ENCODE data around the gene CPNE7. TPM values are rescaled to one million over a fixed set of nuclear protein-coding genes. Genes with fewer than 3 reads are reported as not detected.

Gene CPNE7
- total RNA-seq, 1 donor from 2014 or later: 1.2 TPM

- Mint-ChIP-seq H3K27me3 (ENCODE audit: low read depth) (no peaks in the 10 kb centered on the region), H3K27ac (no peak overlapping the region), H3K36me3 (no peaks in the 10 kb centered on the region), H3K4me3 (no peak overlapping the region), H3K4me1 (no peaks in the 10 kb centered on the region), H3K9me3 (no peaks in the 10 kb centered on the region)
- no peak for TF ChIP-seq CTCF (IDR thresholded peaks at IDR 0.05; ENCODE audit: unreplicated experiment)
- DNase-seq (ENCODE audit: low spot score in 2 of 2, unreplicated experiment in 2 of 2): no peak
Observed at GRCh38 chr16:89596061-89596689, 20.6 kb downstream of the CPNE7 start.

- no peak overlapping the region for H3K4me3 Mint-ChIP-seq
- TF ChIP-seq CTCF (IDR thresholded peaks at IDR 0.05; ENCODE audit: unreplicated experiment): no peak
- H3K36me3 Mint-ChIP-seq: no peaks in the 10 kb centered on the region
- no peaks in the 10 kb centered on the region for H3K27me3 Mint-ChIP-seq (ENCODE audit: low read depth)
- H3K27ac Mint-ChIP-seq: no peak overlapping the region
- H3K4me1 Mint-ChIP-seq: no peaks in the 10 kb centered on the region
- no peaks in the 10 kb centered on the region for H3K9me3 Mint-ChIP-seq
- no peak for DNase-seq (ENCODE audit: low spot score in 2 of 2, unreplicated experiment in 2 of 2)
Observed at GRCh38 chr16:89596957-89597649, 21.5 kb downstream of the CPNE7 start.

GRCh38 chr16:89598199-89598598, 22.6 kb downstream of the CPNE7 start:
- no peak for DNase-seq (ENCODE audit: low spot score in 2 of 2, unreplicated experiment in 2 of 2)
- no peaks in the 10 kb centered on the region for H3K9me3 Mint-ChIP-seq
- H3K27ac Mint-ChIP-seq: no peak overlapping the region
- peaks cover 7% of the 10 kb centered on the region for H3K4me1 Mint-ChIP-seq
- no peak for TF ChIP-seq CTCF (IDR thresholded peaks at IDR 0.05; ENCODE audit: unreplicated experiment)
- H3K27me3 Mint-ChIP-seq (ENCODE audit: low read depth): peaks cover 3% of the 10 kb centered on the region
- H3K36me3 Mint-ChIP-seq: no peaks in the 10 kb centered on the region
- no peak overlapping the region for H3K4me3 Mint-ChIP-seq

- Mint-ChIP-seq H3K9me3 (no peaks in the 10 kb centered on the region), H3K4me3 (no peak overlapping the region), H3K4me1 (peaks cover 8% of the 10 kb centered on the region), H3K36me3 (no peaks in the 10 kb centered on the region), H3K27me3 (ENCODE audit: low read depth) (peaks cover 3% of the 10 kb centered on the region), H3K27ac (no peak overlapping the region)
- no peak for TF ChIP-seq CTCF (IDR thresholded peaks at IDR 0.05; ENCODE audit: unreplicated experiment)
- no peak for DNase-seq (ENCODE audit: low spot score in 2 of 2, unreplicated experiment in 2 of 2)
Observed at GRCh38 chr16:89599451-89599858, 23.9 kb downstream of the CPNE7 start.

- Mint-ChIP-seq H3K4me3 (no peak overlapping the region), H3K27me3 (ENCODE audit: low read depth) (peaks cover 3% of the 10 kb centered on the region), H3K27ac (no peak overlapping the region), H3K4me1 (peaks cover 8% of the 10 kb centered on the region), H3K36me3 (no peaks in the 10 kb centered on the region), H3K9me3 (no peaks in the 10 kb centered on the region)
- no peak for DNase-seq (ENCODE audit: low spot score in 2 of 2, unreplicated experiment in 2 of 2)
- no peak for TF ChIP-seq CTCF (IDR thresholded peaks at IDR 0.05; ENCODE audit: unreplicated experiment)
Observed at GRCh38 chr16:89599902-89600301, 24.3 kb downstream of the CPNE7 start.

Measured in mesothelial cell of epicardium (in vitro differentiated cells).